ENCODE measurements around the gene ASH1L.

The ASH1L gene

DNA sequence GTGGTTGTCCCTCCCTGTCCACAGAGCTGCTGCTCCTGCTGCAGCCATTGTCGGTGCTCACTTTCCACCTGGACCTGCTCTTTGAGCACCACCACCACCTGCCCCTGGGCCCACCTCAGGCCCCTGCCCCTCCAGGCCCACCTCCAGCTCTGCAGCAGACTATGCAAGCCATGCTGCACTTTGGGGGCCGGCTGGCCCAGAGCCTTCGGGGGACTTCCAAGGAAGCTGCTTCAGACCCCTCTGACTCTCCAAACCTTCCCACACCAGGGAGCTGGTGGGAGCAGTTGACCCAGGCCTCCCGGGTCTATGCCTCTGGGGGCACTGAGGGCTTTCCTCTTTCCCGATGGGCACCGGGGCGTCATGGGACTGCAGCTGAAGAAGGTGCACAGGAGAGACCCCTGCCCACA, 236.0 kb downstream of the ASH1L start:
- DNase-seq = no peak

DNA sequence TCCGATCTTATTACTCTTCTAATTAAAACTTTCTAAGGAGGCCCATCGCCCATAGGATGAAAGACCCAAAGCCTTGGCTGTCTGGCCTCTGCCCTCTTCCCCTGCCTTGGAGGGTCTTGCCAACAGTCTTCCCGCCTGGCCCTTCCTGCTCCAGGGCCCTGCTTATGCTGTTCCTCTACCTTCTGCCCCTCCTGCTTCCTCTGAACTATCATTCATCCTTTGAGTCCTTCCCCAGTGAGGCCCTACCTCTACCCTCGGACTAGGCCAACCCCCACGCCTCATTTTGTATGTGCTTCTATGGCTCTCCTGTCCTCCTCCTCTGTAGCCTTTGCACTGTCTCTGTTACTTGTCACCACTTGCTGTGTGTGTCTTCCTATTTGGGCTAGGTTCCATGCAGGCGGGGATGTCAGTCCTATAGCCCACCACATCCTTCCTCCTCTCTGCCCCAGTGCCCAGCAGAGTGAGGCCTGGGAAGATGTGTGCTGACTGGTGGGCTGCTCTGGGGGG, 236.5 kb downstream of the ASH1L start:
- DNase-seq = no peak

DNA sequence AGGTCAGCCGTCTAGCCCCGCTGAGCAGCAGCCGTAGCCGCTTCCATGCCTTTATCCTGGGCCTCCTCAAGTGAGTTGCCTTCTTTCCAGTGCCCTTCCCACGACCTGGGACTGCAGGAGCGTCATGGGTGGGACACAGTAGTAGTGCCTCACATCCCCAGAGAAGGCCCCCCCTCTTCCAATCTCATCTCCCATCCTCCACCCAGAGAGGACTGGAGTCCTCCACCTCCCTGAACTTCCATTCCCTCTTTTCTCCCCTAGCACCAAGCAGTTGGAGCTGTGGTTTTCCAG, 237.1 kb downstream of the ASH1L start:
- DNase-seq = no peak

DNA sequence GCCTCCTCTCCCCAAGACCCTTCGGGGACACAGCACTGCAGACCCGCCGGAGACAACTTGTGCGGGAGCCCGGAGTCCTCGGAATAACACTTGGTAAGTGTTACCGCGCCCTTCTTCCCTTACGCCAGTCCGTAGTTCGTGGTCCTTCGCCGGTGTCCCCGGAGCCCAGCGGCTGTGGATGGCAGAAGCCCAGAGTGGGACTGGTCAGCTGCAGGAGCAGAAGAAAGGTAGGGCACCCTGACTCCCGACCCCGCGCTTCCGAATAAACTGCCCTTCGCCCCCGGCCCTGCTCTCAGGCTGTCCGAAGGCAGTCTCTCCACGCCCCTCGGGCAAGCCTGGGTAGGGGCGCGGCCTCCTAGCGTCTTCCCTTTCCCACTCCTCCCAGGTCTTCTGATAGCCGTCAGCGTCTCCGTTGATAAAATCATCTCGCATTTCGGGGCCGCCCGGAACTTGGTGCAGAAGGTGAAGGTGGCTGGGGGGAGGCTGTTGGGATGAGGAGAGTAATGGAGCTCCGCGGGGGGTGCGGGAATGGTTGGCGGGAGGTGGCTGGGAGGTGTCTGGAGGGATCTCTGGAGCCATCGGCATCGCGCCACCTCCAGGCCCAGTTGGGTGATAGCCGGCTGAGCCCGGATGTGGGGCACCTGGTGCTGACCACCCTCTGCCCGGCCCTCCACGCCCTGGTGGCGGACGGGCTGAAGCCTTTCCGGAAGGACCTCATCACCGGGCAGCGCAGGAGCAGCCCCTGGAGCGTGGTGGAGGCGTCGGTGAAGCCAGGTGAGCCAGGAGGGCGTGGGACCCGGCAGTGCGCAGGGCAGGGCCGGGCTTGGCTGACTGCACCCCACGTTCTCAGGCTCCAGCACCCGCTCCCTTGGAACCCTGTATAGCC, 237.6 kb downstream of the ASH1L start:
- DNase-seq = peak; percentile 38

DNA sequence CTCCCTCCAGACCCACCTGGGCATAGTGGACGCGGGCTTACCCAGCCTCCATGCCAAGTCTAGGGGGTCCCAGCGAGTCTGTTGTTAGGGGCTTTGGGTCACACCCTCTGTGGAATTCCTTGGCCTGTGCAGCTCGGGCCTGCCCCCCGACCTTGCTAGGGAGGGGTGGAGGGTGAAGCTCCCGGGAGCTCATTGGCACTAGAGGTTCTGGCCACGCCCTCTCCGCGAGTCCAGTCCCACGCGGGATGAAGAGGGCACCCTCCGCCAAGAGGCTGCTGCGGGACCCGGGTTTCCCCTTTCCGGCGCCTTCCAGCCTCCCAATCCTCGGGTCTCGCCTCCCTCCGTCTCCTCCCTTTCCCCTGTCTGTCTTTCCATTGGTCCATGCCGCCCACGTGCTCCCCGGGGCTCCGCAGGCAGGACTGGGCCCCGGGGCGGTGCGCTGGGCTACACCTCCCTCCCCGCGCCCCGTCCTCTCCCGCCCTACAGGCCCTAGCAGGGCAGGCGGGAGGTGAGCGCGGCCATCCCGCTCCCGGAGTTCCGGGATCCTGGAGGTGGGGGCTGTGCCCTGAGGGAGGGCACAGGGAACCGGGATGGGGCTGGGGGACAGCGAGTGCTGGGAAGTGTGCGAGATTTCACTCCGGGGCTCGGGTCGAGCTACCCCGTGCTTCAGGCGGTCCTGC, 238.4 kb downstream of the ASH1L start:
- peak; percentile 96 for DNase-seq

DNA sequence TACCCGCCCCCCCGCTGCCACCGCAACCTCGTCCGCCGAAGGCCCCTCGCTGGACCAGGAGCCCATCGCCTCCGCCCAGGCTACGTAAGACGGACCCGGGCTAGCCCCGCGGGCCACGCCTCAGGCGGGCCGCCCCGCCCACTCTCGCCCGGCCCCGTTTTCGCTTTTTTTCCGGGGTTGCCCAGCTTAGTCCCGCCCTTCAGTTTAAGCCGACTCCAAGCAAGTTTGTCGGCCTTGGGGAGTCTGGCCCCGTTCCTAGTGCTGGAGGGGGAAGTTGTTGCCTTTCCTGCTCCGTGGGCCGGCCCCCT, 238.9 kb downstream of the ASH1L start:
- peak; percentile 89 for DNase-seq

DNA sequence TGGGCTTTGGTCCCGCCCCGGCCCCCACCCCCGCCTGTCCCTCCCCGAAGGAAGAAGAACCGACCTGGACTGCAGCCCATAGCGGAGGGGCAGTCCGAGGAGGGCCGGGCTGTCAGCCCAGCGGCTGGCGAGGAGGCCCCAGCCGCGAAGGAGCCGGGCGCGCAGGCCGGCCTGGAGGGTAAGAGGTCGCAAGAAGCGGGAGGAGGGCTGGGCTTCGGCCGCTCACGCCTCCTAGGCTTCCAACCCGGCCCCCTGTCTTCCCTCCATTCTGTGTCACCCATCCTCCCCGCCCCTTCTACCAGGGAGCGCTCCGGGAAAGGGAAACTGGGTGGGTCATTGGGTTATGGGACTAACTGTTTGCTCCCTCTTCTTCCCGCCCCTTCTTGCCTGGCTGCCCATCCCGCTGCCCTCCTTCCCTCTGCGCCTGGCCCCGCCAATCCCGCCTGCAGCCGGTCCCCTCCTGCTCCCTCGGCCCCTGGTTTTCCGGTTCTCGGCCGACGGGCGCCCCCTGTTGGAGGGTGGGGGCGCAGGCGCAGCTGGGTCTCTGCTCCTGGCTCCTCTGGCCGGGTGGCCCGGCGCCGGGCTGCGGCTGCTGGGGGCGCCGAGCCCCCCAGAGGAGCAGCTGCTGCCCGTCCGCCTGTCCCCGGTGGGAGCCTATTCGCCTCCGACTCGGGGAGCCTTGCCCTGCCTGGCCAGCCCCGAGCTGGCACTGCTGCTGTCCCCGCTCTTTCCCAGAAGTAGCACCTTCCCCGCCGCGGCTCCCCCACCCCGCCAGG, 239.5 kb downstream of the ASH1L start:
- peak; percentile 93 for DNase-seq

DNA sequence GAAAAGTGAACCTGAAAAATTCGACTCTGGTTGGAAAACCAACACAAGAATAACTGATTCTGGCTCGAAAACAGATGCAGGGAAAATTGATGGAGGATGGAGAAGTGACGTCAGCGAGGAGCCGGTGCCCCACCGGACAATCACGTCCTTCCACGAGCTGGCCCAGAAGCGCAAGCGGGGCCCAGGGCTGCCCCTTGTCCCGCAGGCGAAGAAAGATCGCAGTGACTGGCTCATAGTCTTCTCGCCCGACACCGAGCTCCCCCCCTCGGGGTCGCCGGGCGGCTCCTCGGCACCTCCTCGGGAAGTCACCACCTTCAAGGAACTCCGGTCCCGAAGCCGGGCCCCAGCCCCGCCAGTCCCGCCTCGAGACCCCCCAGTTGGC, 240.0 kb downstream of the ASH1L start:
- DNase-seq = no peak

DNA sequence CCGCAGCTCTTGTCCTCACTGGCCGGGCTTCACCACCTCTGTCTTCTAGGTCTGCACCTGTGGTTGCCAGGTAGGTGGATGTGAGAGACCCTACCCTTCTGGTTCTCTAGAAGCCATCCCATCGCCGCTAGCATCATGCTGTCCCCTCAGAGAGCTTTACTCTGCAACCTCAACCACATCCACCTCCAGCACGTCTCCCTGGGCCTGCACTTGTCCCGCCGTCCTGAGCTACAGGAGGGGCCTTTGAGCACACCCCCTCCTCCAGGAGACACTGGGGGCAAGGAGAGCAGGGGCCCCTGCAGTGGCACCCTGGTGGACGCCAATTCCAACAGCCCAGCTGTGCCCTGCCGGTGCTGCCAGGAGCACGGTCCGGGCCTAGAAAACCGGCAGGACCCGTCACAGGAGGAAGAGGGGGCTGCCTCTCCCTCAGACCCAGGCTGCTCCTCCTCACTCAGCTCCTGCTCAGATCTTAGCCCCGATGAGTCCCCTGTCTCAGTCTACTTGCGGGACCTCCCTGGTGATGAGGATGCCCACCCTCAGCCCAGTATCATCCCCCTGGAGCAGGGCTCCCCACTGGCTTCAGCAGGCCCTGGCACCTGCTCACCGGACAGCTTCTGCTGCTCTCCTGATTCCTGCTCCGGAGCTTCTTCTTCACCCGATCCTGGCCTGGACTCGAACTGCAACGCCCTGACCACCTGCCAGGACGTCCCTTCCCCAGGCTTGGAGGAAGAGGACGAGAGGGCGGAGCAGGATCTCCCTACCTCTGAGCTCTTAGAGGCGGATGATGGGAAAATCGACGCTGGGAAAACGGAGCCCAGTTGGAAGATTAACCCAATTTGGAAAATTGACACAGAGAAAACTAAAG, 240.7 kb downstream of the ASH1L start:
- no peak for DNase-seq

DNA sequence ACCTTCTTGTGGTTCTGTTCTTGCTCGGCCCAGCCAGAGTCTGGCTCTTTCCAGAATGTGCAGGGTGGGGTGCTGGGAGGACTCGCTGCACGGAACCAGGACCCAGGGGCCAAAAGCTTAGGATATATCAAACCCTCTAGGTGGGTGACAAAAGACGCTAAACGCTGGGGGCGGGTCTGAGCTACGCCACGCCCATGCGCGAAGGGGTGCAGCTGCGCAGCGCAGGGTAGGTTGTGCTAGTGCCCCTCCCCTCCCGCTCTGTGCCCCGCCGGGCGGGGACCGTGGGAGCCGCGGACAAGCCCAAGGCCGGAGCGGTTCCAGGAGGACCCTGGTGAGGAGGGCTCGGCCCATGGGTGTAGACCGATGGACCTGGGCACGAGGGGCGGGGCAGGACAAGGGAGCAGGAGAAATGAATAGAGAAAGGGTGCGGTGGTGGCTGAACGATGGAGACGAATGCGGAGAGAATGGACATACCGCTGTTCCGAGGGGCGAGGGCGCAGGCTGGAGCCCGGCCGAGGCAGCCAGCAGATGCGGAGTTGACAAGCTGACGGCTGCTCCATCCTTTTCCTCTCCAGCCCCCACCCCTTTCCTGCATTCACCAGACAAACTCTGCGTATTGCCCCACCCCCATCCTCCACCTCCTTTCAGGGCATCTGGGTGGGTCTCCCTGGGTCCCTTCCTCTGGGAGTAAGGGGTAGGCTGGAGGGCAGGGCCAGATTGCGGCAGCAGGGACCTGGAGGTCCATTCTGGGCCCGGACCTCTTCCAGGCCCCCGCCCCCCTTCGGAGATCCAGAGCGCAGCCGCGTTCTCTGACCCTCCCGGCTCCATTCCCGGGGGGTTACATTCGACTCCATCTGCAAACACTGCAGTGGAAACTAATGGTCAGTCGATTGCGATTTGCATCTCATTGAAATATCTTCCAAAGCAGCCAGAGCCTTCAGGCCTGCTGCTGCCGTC, 241.7 kb downstream of the ASH1L start, which contains the start of gene RUSC1:
Gene RUSC1, plus strand, starts transcription at position 234 of the 957 bp plus-strand sequence. CDS start 880 bp downstream, outside the sequence.
- DNase-seq = peak; percentile 62

DNA sequence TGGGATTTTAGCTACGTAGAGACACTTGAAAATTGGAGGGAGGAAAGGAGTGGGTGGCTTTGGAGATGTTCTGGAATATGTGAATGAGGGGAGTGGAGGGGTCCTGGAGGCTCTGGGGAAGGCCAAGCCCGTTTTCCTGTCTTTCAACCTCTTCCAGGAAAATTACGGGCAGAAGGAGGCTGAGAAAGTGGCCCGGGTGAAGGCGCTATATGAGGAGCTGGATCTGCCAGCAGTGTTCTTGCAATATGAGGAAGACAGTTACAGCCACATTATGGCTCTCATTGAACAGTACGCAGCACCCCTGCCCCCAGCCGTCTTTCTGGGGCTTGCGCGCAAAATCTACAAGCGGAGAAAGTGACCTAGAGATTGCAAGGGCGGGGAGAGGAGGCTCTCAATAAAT, 242.4 kb downstream of the ASH1L start:
- no peak for DNase-seq

DNA sequence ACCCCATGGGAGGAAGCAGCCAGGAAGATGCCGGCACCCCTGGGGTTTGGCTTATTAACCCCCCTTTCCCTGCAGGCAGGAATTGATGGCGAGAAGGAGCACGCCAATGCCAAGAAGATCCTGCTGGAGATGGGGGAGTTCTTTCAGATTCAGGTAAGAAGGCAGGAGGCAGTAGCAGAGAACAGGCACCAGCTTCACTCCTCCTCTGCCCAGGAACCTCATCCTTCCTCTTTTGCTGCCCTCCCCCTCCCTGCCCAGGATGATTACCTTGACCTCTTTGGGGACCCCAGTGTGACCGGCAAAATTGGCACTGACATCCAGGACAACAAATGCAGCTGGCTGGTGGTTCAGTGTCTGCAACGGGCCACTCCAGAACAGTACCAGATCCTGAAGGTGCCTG, 243.1 kb downstream of the ASH1L start:
- no peak for DNase-seq

DNA sequence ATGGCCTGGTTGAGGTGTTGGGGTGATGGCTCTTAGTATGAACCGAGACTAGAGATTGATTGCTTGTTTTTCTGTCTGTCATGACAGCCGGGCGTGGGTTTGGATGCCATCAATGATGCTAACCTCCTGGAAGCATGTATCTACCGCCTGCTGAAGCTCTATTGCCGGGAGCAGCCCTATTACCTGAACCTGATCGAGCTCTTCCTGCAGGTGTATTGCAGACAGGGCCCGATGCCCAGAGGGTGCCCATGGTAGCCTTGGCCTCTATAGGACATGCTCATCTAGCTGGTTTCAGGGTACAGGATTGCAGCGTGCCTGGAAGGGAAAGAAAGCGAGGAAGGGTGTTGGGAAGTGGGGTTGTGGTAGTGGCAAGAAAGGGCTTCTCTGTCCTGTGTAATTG, 244.5 kb downstream of the ASH1L start:
- DNase-seq = no peak

DNA sequence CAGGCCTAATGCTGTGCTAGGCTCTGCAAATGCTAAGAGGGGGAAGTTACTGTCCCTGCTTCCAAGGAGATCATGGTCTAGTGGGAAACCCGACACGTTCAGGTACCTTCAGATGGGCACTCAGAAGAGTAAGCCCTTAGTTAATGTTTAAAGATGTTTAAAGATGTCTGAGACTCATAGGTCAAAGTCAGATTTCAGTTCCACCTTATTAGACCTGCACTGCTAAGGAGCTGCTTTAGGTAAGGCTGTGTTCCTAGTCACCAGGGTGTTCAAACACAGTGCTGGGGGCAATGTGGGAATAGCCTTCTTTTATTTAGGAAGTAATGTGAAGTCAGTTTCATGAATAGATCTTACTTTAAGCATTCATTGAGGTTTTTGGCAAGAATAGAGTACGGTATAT, 245.7 kb downstream of the ASH1L start:
- DNase-seq = no peak

DNA sequence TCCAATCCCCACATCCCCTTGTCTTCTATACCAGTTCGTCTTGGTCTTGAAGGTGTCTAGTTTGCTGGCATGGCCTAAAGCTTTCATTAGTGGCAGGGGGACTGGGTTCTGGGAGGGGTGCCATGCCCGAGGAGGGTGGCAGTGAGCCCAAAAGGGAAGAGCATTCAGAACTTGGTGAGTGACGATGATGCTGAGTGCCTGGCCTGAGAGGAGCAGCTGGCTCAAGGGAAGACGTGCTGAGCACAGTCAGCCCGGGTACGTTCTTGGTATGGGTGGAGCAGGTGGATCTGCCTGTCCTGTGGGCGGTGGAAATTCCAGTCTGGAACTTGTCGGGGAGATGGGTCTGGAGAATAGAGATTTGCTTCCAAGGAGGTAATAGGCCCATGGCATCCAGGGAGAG, 249.3 kb downstream of the ASH1L start:
- no peak for DNase-seq

DNA sequence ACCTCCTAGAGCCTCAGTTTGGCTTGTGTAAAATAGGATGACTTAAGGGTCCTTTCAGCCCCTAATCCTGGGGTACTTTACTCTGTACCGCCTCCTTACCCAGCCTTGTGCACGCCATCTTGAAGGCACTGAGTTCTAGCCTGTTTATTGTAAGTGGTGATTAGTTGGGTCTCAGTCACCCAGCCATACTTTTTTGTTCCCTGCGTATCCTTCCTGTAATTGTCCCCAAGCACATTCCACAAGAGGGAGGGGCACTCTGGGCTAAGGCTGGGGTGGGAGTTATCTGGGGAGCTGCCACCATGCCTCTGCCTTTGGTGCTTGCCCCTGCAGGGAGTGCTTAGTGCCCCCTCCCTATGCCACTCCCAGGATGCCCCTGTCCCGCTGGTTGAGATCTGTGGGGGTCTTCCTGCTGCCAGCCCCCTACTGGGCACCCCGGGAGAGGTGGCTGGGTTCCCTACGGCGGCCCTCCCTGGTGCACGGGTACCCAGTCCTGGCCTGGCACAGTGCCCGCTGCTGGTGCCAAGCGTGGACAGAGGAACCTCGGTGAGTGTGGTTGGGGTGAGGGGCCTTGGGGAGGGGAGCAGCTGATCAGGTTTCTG, 253.1 kb downstream of the ASH1L start:
- no peak for DNase-seq

DNA sequence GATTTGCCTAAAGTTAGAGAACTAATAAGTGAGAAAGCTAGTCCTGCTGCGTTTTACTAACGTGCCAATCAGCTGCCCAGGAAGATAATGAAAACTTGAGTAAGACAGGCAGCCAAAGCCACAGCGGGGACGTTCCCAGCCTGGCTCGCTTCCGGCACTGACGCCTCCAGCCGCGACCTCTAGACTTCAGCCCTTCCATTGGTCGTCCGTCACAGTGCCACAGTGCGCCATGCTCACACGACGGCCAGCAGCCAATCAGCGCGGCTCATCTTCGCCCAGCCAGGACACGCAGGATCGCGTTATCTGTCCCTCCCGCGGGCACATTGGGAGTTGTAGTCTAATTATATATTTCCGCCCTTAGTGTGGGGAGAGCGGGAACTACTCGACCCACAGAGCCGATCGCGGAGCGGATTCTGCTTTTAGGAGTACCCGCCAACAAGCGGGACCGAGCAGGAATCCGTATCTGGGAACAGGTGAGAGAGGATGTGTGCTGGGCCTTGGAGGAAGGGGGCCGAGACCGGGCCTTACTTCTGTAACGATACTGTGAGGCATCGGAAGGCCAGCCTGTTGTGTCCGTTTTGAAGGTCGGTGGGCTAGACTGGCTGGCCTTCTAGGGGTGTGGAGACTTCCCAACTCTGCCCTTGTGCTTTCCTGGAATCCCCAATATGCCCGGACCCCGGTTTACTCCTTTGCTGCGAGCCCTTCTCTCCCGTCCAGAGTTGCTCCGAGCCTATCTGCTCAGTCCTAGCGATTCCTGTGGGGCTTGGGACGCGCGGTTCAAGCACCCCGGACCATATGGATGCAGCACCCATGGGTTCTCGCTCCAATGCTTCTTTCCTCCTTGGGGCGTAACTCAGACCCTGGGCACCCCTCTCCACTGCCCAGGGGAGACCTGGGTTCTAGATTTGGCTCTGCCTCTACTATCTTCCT, 253.8 kb downstream of the ASH1L start, which contains the start of gene FDPS:
Gene FDPS, plus strand, starts transcription at position 374 of the 930 bp plus-strand sequence. CDS start 924 bp downstream, outside the sequence.
- DNase-seq = peak; percentile 99

DNA sequence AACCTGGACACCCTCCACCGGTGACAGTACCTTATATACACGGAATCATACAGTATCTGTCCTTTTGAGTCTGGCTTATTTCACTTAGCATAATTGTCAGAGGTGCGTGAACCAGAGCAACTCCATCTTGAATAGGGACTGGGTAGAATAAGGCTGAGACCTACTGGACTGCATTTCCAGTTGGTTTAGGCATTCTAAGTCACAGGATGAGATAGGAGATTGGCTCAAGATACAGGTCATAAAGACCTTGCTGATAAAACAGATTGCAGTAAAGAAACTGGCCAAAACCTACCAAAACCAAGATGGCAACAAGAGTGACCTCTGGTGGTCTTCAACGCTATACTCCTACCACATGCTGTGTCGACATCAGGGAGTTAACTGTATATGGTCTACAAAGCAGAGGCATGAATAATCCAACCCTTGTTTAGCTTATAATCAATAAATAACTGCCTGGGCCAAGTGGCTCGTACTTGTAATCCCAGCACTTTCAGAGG, 255.3 kb downstream of the ASH1L start:
- DNase-seq = peak; percentile 55

DNA sequence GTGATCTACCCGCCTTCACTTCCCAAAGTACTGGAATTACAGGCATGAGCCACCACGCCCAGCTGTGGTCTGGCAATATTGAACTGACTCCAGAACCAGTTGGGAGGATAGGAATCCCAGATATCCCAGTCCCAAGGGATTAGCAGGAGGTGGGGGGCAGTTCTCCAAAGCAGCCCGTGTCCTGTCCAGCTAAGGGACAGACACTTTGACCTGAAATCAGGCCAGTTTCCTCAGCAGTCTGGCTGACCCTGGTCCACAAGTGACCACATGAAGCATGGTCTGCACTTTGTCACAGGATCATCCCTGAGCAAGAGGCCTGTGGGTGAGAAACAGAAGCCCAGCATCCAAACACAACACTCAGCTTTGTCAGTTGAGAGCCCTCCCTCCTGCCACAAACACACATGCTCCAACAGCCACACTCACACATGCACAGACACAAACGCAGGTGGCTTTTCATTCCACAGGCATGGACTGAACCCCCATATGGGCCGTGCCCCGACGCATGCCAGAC, 256.7 kb downstream of the ASH1L start:
- DNase-seq = peak; percentile 34
